CD4-positive, alpha-beta T cell treated with Interleukin-15 for 1 hour (primary cell): ENCODE results near the gene PUM1.

Experiments
- DNase-seq: peaks from one replicate; pipeline ENCODE4 v3.0.0-alpha.2; 2020

Gene PUM1

DNA sequence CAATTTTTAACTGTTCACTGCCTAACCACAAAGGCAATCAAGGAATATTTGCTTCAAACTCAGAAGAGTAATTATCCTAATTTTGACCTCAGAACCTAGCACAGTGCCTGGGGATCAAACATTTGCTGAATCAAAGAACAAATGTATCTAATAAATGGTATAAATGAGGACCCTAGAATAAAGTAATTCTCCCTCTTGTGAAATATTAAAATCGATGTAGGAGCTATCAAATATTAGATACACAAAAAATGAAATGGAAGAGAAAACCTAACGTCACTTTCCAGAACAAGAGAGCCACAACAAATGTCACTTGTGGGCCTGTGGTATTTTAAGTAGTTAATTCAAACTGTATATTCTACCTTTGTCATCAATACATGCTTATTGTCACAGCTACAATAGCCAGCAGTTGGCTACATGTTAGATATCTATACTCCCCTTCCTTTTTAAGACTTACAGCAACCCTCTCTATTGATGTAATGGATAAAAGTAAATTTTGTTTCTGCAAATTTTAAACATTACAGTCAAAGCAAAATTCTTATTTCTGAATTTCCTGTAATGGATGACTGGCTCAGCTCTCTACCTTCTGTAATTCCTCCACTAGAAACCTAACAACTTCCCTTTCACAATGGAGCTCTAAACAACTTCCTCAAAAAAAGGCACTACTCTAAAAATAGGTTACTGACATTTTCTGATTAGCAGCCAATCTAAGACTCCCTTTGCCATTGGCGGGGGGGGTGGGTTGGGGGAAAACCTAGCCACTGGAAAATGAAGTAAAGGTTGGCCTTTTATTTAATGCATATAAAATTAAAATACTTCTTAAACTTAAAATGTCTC lies 37.6 kb downstream of the PUM1 start:
- DNase-seq, result no peak

DNA sequence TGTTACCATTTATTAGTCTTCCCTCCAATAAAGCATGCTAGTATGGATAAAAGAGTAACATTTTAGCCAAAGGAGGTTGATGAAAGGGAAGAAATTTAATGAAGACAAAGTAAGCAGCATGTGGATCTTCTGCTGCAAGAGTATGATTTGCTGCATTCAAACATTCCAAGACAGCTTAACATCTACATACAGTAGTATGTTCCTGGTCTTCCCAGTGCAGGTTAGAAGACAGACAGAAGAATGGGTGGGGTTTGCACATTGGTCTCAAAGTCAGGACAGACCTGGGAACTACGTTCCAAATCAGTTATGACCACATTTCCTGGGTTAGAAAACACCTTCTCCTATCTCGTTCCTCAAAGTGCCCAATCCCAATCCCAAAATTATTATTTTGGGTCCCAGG lies 43.3 kb downstream of the PUM1 start:
- DNase-seq, result no peak

DNA sequence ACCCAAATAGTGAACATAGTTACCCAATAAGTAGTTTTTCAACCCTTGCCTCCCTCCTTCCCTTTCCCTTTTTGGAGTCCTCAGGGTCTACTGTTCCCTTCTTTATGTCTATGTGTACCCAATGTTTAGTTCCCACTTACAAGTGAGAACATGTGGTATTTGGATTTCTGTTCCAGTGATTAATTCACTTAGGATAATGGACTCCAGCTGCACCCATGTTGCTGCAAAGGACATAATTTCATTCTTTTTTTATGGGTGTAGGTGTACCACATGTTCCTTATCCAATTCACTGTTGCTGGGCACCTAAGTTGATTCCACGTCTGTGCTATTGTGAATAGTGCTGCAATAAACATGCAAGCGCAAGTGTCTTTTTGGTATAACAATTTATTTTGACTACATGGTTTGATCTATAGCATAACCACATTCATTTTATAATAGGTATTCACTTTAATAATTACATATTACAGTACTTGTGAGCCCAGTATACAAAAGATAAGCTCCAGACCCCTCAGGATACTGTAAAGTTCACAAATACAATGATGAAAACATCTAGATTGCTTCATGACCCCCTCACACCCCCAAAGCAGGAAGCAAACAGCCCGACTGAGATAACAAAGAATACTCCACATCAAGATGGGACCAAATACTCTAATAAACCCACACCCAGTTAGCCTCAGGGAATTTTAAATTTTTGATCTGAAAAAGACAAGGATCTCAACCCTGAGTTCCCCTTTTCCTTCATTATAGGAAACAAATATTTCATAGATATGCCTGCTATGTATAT lies 45.3 kb downstream of the PUM1 start:
- DNase-seq, result no peak

DNA sequence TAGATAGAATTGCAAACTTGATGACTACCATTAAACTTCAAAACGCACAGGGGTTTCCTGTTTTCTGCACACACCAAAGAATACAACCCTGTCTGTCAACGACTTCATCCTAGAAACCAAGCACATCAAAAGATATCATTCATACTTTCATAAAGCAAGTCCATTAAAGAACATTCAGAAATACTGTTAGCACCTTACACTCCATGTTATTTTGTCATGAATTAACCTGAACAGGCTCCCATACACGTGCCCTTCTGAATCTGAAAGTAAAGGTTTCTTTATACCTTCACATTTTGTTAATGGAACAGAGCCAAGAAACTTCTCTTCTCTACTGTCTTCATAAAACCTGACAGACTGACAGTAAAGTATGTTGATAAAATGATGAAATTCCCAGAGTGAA lies 46.1 kb downstream of the PUM1 start:
- no peak for DNase-seq

DNA sequence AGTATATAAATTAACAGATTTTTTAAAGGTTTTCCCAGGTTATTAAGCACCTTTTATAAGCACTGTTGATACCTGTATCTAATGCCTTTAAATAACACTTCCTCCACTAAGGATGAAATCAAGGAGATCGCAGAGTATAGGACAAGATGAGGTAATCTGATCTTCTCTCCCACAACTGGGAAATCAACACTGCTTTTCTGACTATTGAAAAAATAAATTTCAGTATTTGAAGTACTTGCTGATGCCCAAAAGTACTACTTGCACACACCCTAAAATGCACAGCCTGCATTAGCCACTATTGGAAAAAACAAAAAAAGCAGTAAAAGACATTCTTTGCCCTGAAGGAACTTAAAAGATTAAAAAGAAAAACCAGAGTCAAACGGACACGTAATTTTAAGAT lies 48.6 kb downstream of the PUM1 start:
- DNase-seq, result no peak

DNA sequence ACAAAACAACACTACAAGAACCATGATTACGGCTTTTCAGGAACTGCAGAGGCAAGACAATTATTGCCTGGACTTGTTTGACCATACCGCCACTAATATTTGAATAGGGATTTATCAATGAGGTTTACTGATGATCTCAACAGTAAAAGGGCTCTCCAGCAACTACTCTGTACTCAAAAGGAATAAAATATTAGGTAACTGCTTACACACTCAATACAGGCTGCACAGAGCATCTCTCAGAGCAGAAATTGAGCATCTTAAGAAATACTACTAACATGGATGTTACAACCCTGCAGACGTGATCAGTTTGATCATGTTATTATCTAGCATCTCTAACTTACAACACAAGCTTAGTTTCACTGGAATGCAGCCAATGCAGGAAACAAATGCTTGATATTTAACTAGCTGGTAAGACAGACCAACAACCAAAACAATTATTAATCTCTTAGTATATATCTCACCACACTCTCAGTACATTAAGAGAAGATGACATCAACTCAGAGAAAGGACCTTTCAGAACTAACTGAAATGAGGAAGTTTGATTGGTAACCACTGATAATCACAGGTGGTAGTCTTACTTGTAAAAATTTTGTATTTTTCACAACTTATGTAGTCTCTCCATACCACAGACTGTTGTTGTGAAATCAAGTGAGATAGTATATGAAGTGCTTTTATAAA lies 52.2 kb downstream of the PUM1 start:
- no peak for DNase-seq

DNA sequence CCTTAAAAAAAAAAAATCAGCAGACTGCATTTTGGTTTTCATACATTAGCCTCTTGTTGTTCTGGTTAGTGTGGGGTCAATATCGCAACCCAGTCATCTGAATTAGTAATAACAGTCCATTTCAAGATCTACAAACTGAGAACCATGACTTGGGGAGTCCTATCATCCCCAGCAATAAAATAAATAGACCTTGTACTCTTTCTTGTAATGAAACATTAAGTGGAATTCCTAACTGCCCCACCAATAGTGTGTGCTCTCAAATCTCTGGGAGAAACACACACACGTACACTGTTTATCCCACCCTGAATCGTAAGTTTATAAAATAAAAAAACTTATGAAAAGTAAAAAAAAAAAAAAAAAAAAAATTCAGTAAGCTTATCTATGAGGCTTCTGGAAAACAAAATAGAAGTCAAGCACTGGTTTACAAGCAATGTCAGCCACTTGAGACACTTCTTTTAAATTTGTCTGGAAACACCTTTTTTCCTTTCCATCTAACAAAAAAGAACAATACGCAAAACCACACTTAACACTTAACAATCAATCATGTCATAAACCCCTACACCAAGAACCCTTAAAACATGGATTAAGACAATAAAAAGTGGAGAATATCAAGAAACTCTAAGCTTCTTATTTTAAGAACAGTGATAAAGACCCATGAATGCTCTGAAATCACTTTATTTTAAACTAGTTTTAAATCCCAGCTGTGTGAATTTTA lies 53.1 kb downstream of the PUM1 start:
- DNase-seq, result no peak

DNA sequence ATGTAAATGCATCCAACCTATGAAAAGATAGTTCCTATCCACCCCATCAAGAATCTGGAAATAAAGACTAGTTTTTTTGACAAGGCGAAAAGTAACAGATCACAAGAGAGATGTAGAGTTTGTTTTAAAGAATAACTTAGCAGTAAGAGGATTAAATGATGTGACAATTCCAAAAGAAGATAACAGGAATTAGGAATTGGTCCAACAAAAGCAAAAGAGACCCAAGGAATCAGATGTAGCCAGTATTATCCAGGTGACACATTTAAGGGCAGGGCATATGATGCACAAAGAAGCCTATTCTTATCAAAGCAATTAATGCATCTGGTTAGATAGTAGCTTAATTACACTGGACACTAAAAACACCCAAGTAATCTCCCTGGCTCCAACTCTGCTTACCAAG lies 53.8 kb downstream of the PUM1 start:
- DNase-seq, result no peak

DNA sequence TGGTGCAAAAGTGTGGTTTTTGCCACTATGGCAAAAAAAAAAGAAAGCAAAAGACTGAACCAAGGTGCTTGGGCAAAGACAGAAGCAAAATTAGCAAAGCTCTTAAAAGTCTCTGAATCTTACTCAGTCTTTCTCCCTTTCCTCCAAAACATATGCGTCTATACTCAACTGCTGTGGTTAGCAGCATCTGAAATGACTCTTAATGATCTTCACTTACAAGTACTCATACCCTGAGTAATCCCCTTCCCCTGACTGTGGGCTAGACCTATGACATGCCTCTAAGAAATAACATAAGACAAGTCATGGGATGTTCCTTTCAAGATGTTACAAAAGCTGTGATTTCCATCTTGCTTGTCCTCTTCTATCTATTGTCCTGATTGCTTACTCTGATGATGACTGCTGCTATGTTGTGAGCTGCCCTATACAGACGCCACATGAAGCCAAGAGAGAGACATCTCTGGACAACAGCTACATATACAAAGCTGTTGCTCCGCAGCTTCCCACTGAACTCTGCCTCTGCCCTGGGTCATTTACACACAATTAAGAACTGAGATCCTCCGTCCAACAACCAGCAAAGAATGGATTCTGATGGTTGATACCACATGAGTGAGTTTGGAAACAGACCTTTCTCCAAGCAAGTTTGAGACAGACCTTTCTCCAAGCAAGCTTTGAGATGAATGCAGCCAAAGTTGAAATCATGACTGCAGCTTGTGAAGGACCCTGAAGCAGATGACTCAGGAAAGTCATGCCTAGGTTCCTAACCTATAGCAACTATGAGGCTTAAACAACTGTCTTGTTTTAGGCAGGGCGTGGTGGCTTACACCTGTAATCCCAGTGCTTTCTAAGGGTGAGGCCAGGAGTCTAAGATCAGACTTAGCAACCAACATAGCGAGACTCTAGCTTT lies 55.2 kb downstream of the PUM1 start:
- DNase-seq, result no peak

DNA sequence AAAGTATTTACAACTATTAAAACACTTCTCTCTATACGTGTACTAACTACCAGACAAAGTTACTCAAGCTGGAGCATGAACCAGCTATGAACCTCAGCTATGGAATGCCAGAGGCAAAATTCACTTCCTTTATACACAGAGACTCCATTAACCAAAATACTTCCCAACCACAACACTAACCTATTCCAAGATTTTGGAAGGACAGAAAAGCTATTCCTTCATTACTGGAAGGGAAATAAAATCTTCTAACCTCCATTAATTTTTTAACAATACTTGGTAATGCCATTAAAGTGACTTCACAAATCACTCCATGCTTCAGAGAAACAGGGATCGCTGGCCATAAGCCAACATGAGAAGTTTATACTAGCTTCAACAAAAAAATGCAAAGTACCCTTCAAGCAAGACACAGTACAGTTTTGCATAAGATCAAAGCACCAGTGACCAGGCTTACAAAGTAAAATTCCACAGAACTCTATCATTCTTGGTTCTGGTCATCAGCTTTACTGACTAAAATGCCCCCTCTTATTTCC lies 58.0 kb downstream of the PUM1 start:
- no peak for DNase-seq

DNA sequence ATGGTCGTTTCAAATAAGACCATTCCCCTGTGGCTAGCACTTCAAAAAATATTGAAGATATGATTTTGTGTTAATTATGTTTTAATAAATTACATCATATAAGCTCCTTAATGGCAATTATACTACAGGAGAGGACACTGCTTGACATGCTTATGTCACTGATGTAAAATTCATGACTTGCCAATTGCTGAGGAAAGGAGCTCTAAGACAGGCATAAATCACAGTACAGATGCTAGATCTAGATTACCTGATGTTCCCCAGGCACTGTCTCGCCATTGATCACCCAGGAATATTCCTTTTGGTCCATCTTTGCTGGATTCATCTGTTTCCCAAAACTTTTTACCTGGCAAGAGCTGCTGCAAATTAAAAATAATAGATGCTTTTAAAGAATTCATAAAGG lies 58.8 kb downstream of the PUM1 start:
- no peak for DNase-seq

DNA sequence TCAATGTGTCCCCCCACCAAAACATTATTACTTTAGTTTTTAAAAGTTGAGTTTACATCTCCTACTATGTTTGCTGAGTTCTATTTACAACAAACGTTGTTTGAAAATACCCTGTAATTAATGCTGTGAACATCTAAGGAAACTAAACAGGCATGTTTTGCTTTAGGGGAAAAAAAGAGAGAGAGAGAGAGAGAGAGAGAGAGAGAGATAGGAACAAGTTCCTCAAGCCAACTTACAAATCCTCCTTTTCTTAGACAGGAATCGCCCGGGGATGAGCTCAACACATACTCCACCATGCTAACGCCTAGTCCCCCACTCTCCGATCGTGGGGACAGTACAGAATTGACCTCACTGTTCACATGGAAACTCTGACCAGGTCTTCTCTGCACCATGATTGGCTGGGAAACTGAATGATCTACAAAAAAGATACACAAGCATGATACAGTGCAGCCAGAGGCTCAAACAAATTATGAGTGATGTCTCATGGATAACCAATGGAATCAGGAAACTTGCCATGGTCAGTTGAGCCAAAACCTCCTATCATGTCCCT lies 59.8 kb downstream of the PUM1 start:
- DNase-seq, result no peak

DNA sequence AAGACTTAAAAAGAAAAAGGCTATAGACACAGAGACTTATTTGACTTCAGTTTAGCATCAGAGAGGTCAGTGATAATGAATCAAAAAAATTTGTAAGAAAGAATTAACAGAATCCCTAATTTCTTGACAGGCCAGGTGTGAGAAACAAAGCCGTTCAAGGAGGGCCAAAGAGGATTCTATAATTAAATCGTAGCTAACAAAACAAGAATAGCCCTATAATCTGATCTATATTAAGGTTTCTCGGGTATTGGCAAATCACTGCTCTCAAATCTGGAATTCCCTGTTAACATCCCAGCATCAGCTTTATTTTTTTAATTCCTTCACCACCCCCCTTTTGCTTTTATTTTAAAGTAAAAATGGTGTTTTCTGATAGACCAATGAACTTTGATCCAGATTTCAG lies 60.3 kb downstream of the PUM1 start:
- DNase-seq, result no peak

DNA sequence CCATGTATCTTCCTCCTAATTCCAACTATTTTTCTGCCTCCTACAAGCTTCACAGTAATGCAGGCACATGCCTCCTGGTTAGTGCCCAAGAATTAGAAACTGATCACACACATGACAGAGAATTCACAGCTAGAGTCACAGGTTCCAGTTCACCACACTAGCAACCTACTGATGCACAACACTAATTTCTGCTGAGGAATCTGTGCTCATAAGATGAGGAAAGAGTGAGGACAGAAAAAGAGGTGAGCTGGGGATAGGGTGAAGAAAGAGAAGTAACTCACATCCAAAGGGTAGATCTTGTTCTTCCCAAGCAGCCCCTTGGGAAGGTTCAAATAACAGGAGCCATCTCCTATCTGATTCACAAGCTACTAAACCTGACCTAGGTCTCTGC lies 61.3 kb downstream of the PUM1 start:
- DNase-seq, result no peak

DNA sequence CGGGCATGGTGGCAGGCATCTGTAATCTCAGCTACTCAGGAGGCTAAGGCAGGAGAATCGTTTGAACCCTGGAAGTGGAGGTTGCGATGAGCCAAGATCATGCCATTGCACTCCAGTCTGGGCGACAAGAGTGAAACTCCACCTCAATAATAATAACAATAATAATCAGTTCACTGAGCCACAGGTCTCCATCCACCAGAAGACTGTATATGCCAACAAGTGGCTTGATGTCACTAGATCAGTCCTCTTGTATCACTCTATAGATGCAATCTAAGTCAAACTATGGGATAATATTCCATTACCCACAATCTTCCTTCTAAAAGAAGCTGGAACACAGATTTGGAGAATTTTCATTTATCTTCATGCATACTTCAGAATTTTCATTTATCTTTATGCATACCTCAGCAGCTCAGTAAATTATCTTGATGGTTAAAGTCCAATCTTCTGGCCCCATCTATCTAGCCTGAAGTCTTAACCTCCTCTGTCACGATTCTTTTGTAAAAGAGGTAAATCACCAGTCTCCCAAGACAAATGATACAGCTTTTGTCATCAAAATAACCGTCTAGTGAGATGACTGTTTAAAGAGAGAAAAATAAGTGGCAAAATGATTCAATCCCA lies 61.8 kb downstream of the PUM1 start:
- DNase-seq, result no peak

DNA sequence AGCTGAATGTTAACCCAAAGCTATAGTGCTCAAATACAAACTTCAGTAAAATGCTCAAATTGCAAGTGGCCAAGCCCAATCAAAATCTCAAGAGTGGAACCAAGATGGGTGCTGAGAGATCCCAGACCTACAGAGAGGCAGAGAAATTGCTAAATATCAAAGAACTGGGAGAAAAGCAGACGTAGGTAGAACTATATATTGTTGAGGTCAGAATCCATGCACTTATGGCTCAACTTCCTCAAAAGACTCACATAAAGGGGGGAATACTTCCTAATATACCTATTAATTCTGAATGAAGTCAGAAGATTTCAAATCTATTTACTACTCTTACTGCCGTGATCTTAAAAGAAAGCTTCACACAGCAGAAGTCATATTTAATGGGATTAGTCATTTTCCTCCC lies 65.2 kb downstream of the PUM1 start:
- DNase-seq, result no peak

DNA sequence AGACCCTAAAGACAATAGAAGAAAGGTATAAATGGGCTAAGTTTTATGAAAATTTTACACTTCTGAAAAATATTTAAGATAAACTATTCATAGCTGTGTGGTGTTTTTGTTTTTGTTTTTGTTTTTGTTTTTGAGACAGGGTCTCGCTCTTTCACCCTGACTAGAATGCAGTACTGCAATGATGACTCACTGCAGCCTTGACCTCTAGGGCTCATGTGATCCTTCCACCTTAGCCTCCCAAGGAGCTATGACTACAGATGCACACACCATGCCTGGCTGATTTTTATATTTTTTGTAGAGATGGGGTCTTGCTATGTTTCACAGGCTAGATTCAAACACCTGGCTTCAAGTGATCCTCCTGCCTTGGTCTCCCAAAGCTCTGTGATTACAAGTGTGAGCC lies 66.6 kb downstream of the PUM1 start:
- no peak for DNase-seq

DNA sequence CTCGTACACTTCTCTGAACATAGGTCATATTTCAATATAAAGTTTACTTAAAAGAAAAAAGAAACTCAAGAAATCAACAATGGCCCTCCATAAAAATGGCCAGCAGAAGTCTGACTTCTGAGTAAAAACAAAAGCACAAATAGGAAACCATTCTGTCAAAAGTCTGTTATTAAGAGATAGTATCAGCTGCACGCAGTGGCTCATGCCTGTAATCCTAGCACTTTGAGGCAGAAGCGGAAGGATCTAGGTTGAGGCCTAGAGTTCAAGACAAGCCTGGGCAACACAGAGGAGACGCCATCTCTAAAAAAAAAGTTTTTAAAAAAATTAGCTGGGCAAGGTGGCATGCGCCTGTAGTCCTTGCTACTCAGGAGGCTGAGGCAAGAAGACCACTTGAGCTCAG lies 67.3 kb downstream of the PUM1 start:
- DNase-seq, result no peak

DNA sequence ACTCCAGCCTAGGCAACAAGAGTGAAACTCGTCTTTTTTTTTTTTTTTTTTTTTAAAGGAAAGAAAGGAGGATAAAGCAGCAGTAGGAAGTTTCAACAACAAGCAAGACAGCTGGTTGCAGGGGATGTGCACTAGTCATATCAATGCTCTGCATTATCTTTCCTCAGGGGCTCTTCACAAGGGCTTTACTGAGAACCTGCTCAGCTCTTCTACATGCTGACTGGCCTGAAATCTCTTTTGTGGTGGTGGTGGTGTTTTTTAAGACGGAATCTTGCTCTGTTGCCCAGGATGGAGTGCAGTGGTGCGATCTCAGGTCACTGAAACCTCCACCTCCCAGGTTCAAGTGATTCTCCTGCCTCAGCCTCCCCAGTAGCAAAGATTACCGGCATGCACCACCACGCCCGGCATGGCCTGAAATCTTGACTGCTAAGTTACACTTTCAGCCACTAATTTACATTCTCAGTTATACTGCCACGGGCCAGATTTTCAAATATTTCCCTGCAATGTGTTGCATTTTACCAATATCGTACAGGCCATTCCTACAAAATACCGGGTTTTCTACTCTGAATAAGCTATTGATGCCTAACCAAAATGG lies 68.0 kb downstream of the PUM1 start:
- no peak for DNase-seq

DNA sequence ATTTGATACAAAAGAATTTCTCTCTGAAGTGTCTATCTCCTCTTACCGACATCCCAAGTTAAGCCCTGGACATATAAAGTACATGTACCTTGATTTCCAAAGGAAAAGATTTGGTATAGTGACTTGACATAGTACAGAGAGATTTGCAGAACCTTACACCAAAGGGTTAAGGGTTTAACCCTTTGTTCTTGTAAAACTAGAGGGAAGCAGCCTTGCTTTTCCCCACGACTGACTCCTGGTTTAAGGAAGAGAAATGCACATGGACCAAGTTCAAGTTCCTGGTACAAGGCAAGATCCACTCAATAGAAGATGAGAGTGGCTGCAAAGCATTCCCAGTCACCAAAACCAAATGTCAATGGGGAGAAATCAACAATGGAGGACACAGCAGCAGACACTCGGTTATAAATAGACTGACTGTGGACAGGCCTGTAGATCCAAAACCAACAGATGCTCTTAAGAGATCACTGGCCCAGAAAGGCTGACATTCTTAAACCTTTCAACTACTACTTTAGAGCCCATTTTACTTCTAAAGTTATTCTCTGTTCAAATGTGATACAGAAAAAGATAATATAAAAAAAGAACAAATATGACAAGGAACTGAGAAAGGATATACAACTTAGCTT lies 69.4 kb downstream of the PUM1 start:
- no peak for DNase-seq
